Stimulated activated CD4-positive, alpha-beta T cell treated with anti-CD3 and anti-CD28 coated beads, TNF-alpha, amount 100 ng/mL, for 48 hours (primary cell): Measurements from ENCODE around the gene TMEM242.
A peak's percentile ranks its signal among the peaks of the same experiment; 100 is the strongest.

ENCODE experiments used
- DNase-seq, 3 donors: peaks; one replicate each; pipeline ENCODE4 v3.0.0-alpha.2; 2020; ENCODE audit warnings: low read depth in 3 of 3

TMEM242 gene

DNA sequence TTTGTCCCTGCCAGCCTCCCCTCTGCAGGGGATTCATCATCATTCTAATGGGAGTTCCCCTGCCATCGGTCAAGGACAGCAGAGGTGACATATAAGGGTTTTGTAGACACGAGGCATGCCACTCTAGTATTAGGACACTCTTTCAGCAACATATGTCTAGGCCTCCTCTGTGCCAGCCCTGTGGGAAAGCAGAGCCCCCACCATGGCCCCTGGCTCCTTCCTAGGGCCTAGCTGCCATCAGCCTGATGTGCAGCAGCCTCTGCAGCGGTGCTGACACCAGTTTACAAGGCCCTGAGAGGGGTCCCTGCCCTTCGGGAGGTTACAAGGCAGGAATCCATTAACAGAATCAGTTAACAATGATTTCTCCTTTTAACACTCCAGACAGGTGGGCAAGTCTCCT lies 32.5 kb downstream of the TMEM242 start:
- no peak for DNase-seq

DNA sequence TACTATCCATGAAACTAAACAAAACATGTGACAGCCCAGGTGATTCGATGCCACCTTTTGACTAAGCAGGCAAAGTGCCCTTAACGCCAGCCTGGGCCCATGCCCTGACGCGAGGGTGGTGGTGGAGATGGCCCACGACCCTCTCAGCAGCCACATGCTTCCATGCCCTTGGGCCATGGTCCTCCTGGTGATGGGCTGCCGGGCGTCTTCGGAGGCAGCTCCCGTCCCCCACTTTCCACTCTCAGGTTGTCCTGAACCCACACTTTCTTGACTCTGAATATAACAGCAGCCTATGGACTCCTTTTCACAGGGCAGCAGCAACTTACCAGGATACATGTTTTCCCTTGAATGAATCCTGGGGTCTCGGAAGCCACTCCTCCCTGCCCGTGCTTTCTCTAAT lies 33.6 kb downstream of the TMEM242 start:
- no peak for DNase-seq

DNA sequence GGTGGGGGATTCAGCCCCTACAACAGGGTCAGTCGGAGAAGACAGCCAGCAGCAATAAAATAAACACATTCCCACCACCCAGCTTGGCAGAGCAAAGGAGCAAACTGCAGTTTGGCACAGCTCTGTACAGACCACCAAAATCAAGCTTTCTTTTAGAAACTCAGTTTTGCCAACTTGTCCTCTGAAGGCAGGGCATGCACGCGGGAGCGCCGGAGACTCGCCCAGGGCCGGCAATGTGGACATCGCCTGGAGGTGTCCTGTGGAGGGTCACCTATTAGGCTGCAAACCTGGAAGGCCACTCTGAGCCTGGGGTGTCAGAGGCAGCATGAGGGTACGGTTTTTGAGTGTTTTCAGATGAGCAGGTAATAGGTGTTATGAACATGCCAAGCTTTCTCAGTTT lies 34.7 kb downstream of the TMEM242 start:
- no peak for DNase-seq

DNA sequence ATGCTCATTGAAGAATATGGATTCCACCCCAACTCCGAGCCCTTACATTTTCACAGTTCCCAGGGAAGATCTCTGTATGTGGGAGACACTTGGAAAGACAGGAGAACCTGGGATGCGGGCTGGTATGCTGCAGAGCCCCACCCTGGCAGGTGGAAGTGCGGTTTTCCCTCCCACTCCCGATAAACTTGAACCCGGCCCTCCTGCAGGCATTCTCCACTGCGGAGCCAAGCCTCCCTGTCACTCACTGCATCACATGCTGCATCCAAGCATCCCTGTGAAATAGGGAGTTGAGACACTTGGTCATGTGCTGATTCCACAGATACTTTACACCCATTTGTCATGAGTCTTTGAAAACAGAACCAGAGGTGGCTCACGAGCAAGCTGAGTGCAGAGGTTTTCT lies 35.4 kb downstream of the TMEM242 start:
- no peak for DNase-seq

DNA sequence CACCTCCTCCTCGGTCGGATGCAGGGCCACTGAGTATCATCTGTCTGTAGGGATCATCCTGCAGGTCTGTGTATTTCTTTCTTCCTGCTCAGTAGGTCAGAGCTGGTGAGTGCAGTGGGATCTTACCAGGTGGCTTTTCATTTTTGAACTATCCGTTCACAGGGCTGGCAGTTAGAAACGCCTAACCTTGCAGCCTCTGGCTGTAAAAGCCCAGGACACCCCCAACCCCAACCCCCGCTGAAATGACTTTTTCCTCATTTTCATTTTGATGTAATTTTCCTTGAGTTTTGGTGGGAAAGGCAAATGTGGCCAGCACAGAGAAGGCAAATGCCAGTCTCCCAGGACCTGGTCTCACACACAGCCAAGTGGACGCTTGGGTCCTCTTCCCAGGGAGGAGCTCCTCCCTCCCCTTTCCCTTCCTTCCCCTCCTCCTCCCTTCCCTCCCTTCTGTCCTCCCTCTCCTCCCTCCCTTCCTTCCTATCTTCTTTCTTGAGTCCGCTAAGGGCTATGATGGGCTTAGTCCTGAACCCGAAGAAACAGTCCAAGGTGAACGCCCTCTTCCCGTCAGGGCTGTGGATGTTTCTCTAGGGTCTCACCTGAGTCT lies 36.0 kb downstream of the TMEM242 start:
- DNase-seq = no peak

DNA sequence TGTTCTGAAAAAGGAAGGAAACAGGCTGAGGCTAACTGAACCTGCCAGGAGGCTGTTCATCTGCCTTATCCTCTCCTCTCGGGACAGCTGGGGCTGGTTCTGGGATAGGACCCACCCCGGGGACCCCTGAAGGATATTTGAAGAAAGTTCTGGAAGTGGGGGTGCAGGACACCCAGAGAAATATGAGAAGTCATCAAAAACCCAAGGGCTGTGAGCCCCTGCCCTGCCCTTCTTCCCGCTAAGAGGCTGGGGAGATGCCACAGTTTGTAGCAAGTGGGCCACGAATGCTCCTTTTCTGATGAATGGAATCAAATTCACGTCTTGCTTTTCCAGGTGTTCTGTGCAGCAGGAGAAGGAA lies 37.9 kb downstream of the TMEM242 start:
- no peak for DNase-seq

DNA sequence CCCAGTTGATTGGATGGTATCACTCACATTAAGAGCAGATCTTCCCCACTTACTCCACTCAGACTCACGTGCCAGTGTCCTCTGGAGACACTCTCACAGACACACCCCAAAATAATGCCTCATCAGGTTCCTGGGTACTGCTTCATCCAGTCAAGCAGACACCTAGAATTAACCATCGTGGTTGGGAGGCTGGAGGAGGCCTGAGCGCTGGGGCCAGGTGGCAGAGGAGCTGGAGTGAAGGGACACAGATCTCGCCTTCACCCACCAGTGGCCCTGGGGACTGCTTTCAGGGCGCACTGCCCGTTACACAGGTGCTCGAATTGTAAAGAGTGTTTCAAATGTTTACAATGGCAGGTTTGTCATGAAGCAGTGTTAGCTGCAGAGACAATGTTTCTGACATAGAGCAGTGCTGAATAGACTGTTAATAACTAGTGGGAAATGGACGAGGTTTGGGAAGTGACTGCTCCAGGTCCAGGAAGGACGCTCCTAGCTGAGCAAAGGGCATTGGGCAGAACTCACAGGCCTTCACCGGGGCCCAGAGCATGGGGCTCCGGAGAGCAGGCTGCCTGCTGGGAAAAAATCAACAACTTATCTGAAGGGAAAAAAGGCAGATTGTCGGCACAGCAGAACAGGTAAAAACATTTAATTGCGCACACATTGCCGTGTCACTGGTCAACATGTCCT lies 38.4 kb downstream of the TMEM242 start:
- no peak for DNase-seq

DNA sequence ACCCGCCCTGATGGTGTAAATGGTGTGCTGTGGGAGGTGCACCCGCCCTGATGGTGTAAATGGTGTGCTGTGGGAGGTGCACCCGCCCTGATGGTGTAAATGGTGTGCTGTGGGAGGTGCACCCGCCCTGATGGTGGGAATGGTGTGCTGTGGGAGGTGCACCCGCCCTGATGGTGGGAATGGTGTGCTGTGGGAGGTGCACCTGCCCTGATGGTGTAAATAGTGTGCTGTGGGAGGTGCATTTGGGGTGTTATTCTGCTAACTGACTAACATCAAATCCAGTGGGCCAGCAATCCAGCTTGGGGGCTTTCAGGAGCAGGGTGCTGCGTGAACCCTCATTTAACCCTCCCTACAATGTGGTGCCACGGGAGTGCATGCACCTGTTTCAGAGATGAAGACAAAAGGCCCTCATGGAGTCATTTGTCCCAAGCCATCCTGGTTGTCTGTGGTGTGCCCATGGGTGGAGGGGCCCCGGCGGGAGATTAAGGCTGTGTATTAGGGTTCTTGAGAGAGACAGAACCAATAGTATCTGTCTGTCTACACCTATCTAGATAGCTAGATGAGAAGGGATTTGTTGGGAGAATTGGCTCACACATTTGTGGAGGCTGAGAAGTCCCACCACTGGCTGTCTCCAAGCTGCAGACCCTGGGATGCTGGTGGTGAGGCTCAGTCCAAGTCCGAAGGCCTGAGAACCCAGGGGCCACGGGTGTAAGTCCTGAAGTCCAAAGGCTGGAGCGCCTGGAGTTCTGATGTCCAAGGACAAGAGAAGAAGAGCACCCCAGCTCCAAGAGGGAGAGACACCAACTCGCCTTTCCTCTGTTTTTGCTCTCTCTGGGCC lies 39.2 kb downstream of the TMEM242 start:
- DNase-seq = no peak

DNA sequence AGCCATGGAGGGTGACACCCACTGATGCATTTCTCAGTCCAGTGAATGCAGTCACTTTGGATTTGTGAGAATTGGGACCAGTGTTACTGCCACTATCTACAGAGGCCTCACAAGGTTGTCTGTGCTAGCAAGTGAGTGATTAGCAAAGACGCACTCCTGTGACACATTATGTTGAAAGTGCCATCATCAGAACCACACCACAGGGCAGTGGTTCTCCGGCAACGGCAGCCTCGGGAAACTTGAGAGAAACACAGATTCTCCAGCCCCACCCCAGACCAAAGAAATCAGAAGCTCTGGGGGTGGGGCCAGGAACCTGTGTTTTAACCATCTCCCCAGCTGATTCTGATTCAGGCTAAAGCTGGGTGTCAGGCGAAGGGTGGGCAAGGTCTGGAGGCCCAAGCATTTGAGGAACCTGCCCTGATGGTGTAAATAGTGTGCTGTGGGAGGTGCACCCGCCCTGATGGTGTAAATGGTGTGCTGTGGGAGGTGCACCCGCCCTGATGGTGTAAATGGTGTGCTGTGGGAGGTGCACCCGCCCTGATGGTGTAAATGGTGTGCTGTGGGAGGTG lies 39.9 kb downstream of the TMEM242 start:
- DNase-seq = no peak

DNA sequence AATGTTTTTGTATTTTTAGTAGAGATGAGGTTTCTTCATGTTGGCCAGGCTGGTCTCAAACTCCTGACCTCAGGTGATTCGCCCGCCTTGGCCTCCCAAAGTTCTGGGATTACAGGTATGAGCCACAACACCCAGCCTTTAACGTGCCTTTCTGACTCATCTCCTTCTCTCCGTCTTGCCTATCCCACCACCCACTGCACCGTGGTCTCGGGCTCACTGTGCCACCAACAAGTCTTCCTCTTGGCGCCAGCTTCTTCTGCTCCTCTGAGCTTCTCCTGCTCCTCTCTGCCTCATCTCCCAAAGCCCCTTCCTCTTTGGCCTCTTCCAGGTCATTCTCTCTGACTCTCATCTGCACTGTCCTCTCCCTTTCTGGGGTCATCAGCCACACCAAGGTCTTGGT lies 41.0 kb downstream of the TMEM242 start:
- no peak for DNase-seq

DNA sequence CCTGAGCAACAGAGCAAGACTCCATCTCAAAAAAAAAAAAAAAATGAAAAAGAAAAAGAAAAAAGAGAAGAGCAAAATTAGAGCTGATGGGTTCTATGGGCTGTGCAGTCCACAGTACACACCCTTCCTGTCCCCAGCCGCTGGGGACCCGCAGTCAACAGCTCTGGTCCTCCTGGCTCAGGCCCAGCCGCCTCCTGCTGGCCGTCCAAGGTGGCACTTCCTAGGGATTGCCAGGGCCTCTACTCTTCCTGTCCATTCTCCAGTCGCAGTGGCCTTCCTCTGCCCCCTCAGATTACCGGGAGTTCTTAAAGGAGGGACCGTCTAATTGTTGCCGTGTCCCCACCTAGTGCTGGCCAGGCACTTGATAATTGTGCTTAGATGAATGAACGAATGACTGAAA lies 41.7 kb downstream of the TMEM242 start:
- DNase-seq = no peak

DNA sequence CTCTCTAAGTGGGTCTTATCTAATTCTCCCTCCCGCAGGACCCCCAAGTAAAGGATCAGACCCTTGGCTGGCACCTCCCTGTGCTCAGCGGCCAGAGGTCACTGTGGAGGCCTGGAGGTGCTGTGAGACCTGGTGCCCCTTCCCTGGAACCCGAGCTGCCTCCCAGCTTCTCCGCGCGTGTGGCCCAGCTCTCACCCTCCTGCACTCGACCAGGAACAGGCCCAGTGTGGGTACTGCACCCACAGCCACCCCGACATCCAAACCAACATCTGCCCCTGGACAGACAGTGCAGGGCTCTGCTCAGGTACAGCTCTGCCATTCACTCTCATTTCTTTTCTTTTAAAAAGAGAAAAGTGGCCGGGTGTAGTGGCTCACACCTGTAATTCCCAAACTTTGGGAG lies 42.4 kb downstream of the TMEM242 start:
- DNase-seq = no peak

DNA sequence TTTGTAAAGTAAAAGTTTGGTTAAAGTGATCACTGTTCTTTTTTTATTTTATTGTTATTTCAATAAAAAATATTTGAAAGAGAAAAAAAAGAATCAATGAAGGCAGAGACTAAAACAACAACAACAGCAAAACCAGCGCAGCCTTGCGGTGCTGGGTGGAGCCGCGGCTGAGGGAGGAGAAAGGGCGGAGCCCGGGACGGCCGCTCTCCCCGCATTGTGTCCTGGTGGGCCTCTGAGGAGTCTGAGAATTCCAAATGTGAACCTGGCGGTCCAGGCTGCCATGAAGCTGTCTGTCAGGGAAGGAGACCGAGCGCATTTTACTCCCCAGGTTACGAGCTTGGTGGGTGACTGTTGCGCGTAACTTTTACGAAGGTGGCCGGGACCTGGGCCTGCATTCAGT lies 43.2 kb downstream of the TMEM242 start:
- DNase-seq = no peak

DNA sequence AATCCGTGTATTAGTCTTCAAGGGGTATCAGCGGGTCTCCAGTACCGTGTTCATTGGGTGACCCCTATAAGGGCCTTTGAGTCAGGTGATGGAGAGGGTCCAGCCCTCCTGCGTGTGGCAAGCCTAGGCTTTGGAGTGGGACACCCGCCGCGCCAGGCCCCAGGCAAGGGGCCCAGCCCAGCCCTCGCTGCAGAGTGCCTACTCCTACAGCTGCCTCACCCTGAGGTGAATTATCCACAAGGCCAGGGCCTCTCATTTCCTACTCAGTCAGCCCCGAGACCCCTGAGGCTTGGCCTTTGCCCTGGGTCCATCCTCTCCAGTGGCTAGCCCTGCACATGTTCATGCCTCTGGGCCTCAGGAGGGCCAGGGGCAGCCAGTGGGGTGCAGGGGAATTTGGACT lies 45.1 kb downstream of the TMEM242 start:
- no peak for DNase-seq

DNA sequence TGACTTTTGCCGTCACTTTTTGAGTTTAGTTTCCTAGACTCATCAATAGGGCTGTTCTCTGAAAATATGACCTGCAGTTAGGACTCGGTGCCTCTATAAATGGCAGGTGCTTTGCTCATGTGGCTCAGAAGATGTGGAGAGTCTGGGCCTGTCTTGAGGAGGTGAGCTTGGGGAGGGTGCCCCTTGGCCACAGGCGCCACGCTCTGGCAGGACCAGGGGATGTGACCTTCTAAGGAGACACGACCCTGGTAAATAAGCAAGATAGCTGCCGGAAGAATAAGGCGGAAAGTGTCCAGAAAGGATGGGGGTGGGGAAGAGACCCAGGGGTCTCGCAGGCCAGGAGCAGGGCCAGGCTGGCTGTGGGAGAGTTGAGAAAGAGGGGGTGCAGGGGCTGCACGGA lies 46.6 kb downstream of the TMEM242 start:
- no peak for DNase-seq

DNA sequence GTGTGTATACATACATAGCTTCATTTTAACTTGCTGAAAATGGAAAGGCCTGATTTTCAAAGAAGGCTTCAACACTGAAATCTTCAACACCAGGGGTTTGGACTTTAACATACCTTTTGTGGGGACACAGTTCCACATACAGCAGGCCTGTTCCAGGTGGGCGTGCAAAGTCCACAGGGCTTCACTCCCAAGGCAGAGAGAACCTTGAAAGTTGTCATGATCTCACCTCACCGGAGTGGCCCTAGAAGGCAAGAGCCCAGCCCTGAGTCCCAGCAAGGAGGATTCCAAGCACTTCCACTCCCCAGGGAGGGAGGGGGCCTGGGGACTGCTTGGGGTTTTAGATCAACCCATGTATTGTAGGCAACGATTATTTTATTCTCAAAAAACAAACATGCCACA lies 47.2 kb downstream of the TMEM242 start:
- DNase-seq = no peak

DNA sequence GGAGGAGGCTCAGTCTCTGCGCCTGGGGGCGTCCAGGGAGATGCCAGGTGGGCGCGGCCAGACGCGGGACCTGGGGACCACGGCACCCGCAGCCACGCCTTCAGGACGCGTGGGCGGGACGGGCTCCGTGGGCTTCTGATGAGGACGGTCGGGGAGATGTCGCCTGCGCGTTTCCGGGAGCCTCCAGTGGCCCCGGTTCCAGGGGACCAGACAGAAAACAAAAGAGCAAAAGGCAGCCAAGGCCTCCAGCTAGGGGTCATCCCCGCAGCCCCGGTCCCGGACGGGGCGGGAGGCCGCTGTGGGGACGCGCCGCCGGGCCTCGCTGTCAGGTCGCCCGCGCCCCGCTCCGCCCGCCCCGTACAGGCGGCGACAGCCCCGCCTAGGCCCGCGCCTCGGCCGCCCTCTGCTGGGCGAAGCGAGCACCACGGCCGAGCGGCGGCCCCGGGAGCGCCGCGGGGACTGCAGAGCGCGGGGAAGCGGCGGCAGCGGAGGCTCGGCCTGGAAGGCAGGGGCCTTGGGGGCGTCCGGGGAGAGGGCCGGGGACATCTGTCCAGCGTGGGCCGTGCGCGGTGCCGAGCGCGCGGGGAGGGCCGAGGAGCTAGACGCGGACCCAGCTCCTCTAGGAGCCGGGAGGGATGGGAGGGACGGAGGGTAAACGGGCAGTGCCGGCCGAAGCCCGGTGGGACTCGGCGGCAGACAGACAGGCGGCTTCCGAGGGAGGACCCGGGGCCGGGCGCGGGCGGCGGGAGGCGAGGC lies 48.7 kb downstream of the TMEM242 start:
- peak; percentile 57 to 80 (median 67) for DNase-seq

DNA sequence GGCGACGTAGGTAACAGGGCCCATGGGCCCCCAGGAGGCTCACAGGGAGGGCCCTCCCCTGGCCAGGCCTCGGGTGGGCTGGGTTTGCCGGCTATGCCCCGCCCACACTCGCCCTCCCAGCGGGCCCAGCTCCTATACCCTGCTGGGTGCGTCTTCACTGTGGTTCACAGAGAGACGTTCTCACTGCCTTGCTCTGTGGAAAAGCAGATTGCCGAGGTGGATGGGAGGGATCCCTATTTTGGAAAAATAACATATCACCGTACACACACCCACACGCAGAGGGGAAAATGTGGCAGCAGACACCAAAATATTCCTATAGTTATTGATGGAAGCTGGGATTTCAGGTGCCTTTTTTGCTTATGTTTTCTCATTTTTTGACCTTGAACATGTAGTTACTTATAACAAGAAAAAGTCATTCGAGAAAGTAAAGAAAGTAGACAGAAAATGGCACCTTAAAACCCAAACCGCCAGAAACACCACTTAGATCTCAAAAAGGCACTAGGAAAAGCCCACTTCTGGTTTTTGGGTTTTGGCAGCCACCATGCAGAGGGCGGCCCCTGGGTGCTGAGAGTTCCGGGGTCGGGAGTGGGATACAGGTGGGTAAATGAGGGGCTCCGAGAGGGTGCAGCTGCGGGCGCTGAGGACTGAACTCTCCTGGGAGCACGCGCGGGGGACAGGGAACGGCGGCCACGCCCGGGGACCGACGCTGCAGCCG lies 49.4 kb downstream of the TMEM242 start:
- DNase-seq = peak; percentile 28 to 57 (median 38)

DNA sequence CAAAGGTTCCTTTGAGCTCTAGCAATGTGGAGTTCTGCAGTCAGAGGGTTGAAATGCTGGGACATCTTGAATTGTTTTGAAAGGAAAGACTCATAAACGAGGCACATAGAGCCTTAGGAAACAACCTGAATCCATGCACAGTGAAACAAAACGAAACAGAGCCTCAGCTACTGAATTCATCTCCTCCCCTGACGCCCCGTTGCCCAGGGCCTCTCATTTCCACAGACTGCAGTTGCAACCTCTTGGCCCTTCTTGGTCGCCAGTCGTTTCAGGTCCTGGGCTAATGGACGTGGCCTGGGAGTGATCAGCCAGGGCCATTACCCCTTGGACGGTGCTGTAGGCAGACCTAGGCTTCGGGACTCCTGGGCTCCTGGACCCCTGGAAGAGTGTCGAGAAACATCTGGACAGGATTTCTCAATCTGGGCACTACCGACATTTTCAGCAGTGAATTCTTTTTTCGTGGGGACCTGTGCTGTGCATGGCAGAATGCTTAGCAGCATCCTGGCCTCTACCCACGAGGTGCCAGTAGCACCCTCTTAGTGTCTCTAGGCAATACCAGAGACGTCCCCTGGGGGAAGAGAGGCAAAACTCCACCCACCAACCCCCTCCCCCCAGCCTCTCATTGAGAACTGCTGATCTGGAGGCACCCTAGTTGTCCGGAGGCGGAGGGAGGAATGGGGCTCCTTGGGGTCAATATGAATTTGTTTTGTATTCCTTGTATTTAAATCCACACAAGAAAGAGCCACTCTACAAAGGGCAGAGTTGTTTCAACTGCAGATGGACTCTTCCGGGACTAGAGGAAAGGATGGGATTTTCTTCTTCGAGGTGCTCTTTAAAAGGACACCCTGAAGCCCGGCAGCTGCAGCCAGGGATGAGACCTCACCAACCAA lies 50.2 kb downstream of the TMEM242 start:
- no peak for DNase-seq

DNA sequence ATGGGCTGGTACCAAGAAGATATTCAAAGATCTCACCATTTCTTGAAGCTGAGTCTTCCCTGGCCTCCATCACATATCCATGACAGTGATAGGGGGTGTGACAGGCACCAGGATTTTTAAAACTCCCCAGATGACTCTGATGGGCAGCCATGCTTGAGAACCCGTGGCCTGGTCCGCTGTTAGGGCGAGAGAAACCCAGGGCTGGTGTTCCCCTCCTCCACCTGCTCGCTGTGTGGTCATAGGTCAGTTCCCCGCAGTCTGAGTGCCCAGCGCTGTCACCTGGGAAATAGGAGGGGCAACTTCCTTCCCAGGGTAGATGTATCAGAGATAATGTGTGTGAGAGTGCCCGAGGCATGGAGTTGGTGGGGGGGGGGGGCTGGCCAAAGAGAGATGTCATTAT lies 50.9 kb downstream of the TMEM242 start:
- DNase-seq = no peak
